K562 (cell line): ENCODE results near the gene NTM. TPM values are rescaled to one million over a fixed set of nuclear protein-coding genes. Genes with fewer than 3 reads are reported as not detected.

Experiments
- ATAC-seq: fragments of 200-7000 bp; cut with Tn5 transposase; 3 replicates; pipeline ENCODE4 v1.9.1; 2020; ENCODE audit warnings: moderate library complexity
- BruUV-seq: library from RNA; stranded (reverse); fragments of 400-500 nt; replicated peaks from 2 replicates; lab custom pipeline; 2021; lab: Mats Ljungman, UMichigan
- CTCF ChIA-PET: fragments of 300-600 bp; formaldehyde crosslinking; extraction: SDS; loops from one replicate; lab custom pipeline; 2021; ENCODE audit warnings: low intra/inter-chr PET ratio; lab: Yijun Ruan, JAX
- POLR2A ChIA-PET: fragments of 300-600, 350-650 bp; sonication (Branson Sonifier 250); formaldehyde crosslinking; extraction: SDS; loops from one replicate; lab custom pipeline; 2021; ENCODE audit warnings: antibody characterized with exemption, inconsistent platforms; lab: Yijun Ruan, JAX
- DNase-seq, 4 experiments: peaks; one replicate each; pipeline versions ENCODE4 v3.0.0 to v3.0.0-alpha.2; 2011 to 2018; ENCODE audit warnings: low spot score in 3 of 4, mixed read lengths in 3 of 4; ENCODE audit errors: extremely low read depth in 1 of 4
- FAIRE-seq: peaks from 2 replicates; lab custom pipeline; 2011; peaks lifted over from hg19 to GRCh38; lab: Jason Lieb, UNC
- H2AFZ ChIP-seq: 2 replicates; pipeline ENCODE4 v1.6.0; 2011; ENCODE audit warnings: low read depth, low read length, control low read depth, inconsistent platforms
- H3K27ac ChIP-seq: fragments of 200-600 bp; 3 replicates; pipeline ENCODE4 v1.8.0; 2011; ENCODE audit warnings: low read depth, mild to moderate bottlenecking, control low read depth, inconsistent platforms, low read length, moderate library complexity, mixed read lengths; ENCODE audit errors: extremely low read depth
- H3K27me3 ChIP-seq, 2 experiments: fragments of 300-600 bp in 1 of 2; 2 replicates in 1 of 2; 3 replicates in 1 of 2; pipeline versions ENCODE4 v1.6.0 to v1.8.0; 2011; ENCODE audit warnings: inconsistent platforms in 2 of 2, low read length in 2 of 2, mild to moderate bottlenecking in 1 of 2, mixed read lengths in 1 of 2, moderate library complexity in 1 of 2; ENCODE audit not compliant: control insufficient read depth in 2 of 2, insufficient read depth in 2 of 2
- H3K36me3 ChIP-seq: fragments of 300-600 bp; 3 replicates; pipeline ENCODE4 v1.8.0; 2011; ENCODE audit warnings: mild to moderate bottlenecking, low read length, inconsistent platforms; ENCODE audit not compliant: control insufficient read depth, insufficient read depth
- H3K4me1 ChIP-seq, 2 experiments: fragments of 200-600 bp in 1 of 2; replicated peaks in 1 of 2; 2 replicates in 1 of 2; 3 replicates in 1 of 2; pipeline versions ENCODE4 v1.5.1 to v1.8.0; 2011; ENCODE audit warnings: inconsistent platforms in 2 of 2, low read length in 2 of 2, mild to moderate bottlenecking in 1 of 2, mixed read lengths in 1 of 2, moderate library complexity in 1 of 2; ENCODE audit not compliant: control insufficient read depth in 2 of 2, insufficient read depth in 2 of 2
- H3K4me2 ChIP-seq: 2 replicates; pipeline ENCODE4 v1.6.1; 2011; ENCODE audit warnings: low read length, control low read depth, inconsistent platforms, mixed read lengths; ENCODE audit not compliant: insufficient read depth
- H3K4me3 ChIP-seq: fragments of 200-600 bp; sonication (generic), shearing (Covaris generic); 2 replicates; pipeline ENCODE4 v1.5.1; 2016; ENCODE audit warnings: control low read depth, inconsistent platforms
- H3K79me2 ChIP-seq: fragments of 200-600 bp; 3 replicates; pipeline ENCODE4 v1.8.0; 2011; ENCODE audit warnings: low read length, inconsistent platforms; ENCODE audit not compliant: control insufficient read depth, insufficient read depth
- H3K9ac ChIP-seq, 2 experiments: 2 replicates each; pipeline versions ENCODE4 v1.6.0 to v1.6.1; 2011; ENCODE audit warnings: low read depth in 2 of 2, low read length in 2 of 2, control low read depth in 1 of 2, inconsistent platforms in 1 of 2, mild to moderate bottlenecking in 1 of 2, mixed read lengths in 1 of 2; ENCODE audit not compliant: insufficient read depth in 1 of 2
- H3K9me1 ChIP-seq: one replicate; pipeline ENCODE4 v1.6.0; 2011; ENCODE audit warnings: inconsistent platforms, mild to moderate bottlenecking, low read length, moderate library complexity; ENCODE audit not compliant: control insufficient read depth, insufficient read depth
- H3K9me3 ChIP-seq: replicated peaks from 2 replicates; pipeline ENCODE4 v1.5.1; 2011; ENCODE audit warnings: low read depth, low read length, inconsistent platforms; ENCODE audit not compliant: control insufficient read depth, insufficient read depth
- H4K20me1 ChIP-seq: replicated peaks from 2 replicates; pipeline ENCODE4 v1.6.1; 2011; ENCODE audit warnings: low read length, inconsistent platforms, mixed read lengths; ENCODE audit not compliant: control insufficient read depth, insufficient read depth
- BACH1 ChIP-seq: fragments of 200-800 bp; sonication (Bioruptor generic); IDR thresholded peaks from 2 replicates; pipeline ENCODE4 v1.6.1; 2016; ENCODE audit warnings: missing genetic modification characterization, missing compliant biosample characterization
- FUS ChIP-seq: fragments of 200-400 bp; formaldehyde crosslinking; optimal IDR thresholded peaks from 2 replicates; pipeline ENCODE3; 2017; ENCODE audit warnings: low read depth, low read length
- MIER1 ChIP-seq: fragments of 450-650 bp; IDR thresholded peaks from 2 replicates; pipeline ENCODE4 v1.6.1; 2016; ENCODE audit warnings: antibody characterized with exemption, mild to moderate bottlenecking, low read depth
- NR2C1 ChIP-seq, 2 experiments: fragments of 450-650 bp; IDR thresholded peaks; 2 replicates each; pipeline ENCODE4 v1.6.1; 2017; ENCODE audit warnings: mild to moderate bottlenecking in 2 of 2, antibody characterized with exemption in 1 of 2, inconsistent platforms in 1 of 2, missing compliant biosample characterization in 1 of 2, missing genetic modification characterization in 1 of 2
- RBM15 ChIP-seq: fragments of 200-400 bp; formaldehyde crosslinking; IDR thresholded peaks from 2 replicates; pipeline ENCODE4 v1.6.1; 2018; ENCODE audit warnings: mild to moderate bottlenecking, low read length, moderate library complexity; ENCODE audit not compliant: insufficient read depth
- SMAD4 ChIP-seq: fragments of 250-450 bp; sonication (Bioruptor Pico); conservative IDR thresholded peaks from 2 replicates; pipeline ENCODE4 v1.8.0; 2021; ENCODE audit warnings: inconsistent platforms, mild to moderate bottlenecking, moderate library complexity
- TBL1XR1 ChIP-seq, 2 experiments: IDR thresholded peaks; 2 replicates each; pipeline ENCODE4 v1.6.1; 2012; ENCODE audit warnings: improper control_type of control experiment in 2 of 2, low read length in 2 of 2, mild to moderate bottlenecking in 1 of 2
- ZNF668 ChIP-seq: fragments of 250-450 bp; sonication (Bioruptor Pico); IDR thresholded peaks from 2 replicates; pipeline ENCODE4 v1.8.0; 2022; ENCODE audit warnings: mild to moderate bottlenecking, inconsistent platforms
- ZNF699 ChIP-seq: fragments of 250-450 bp; sonication (Bioruptor Pico); IDR thresholded peaks from 2 replicates; pipeline ENCODE4 v1.8.0; 2021; ENCODE audit warnings: mild to moderate bottlenecking, moderate library complexity; ENCODE audit not compliant: insufficient replicate concordance
- ZNF77 ChIP-seq: fragments of 250-450 bp; sonication (Bioruptor Pico); IDR thresholded peaks from 2 replicates; pipeline ENCODE4 v1.5.0; 2020
- WGBS: fragments of 100-300 bp; shearing (Covaris generic); methylation state at CpG from one replicate; pipeline ENCODE4 v1.1.6; 2016; ENCODE audit warnings: low coverage, mixed read lengths; ENCODE audit not compliant: insufficient coverage; ENCODE audit errors: missing lambda C conversion rate; 5-methylcytosine and 5-hydroxymethylcytosine counted together
- in situ Hi-C: fragments of 300-500 bp; cut with MboI; formaldehyde crosslinking; loops from 4 replicates; pipeline ENCODE4 v1.15.0; 2018; ENCODE audit warnings: inconsistent platforms, mixed read lengths
- intact Hi-C: fragments of 100-400 bp; cut with micrococcal nuclease; formaldehyde crosslinking; loops from 2 replicates; pipeline ENCODE4 v1.14.2; 2022
- polyA plus RNA-seq, 8 experiments: library from polyadenylated mRNA; depleted of rRNA in 4 of 8; stranded (reverse) in 5 of 8; unstranded in 3 of 8; fragments of >200 nt; fragmentation: Nextera tagmentation in 2 of 8; fragmentation: Illumina TruSeq in 1 of 8; extraction: Ambion mirVana in 2 of 8; extraction: Trizol in 1 of 8; gene quantifications; 2 replicates each; pipeline versions ENCODE4 v1.2.1 to v1.2.3, GENCODE V29; 2011 to 2014; ENCODE audit warnings: inconsistent platforms in 1 of 8, missing spikeins in 1 of 8
- total RNA-seq, 7 experiments: library from RNA; depleted of rRNA in 6 of 7; stranded (reverse); fragments of >200 nt in 6 of 7; fragmentation: Illumina TruSeq in 2 of 7; extraction: Trizol in 2 of 7; gene quantifications; 2 replicates each; pipeline versions ENCODE4 v1.2.1 to v1.2.3, GENCODE V29; 2011 to 2021; ENCODE audit warnings: low replicate concordance in 1 of 7
- TF ChIP-seq, protein P1 (sequence below): sonication (generic); formaldehyde crosslinking; IDR thresholded peaks from 2 replicates; pipeline ENCODE4 v1.8.0; 2022; ENCODE audit warnings: mild to moderate bottlenecking, missing genetic modification reagents
- TF ChIP-seq, protein P2 (sequence below): fragments of 450-650 bp; IDR thresholded peaks from 2 replicates; pipeline ENCODE4 v1.7.0; 2016; ENCODE audit warnings: borderline replicate concordance
- TF ChIP-seq, protein P3 (sequence below): fragments of 450-650 bp; IDR thresholded peaks from 2 replicates; pipeline ENCODE4 v1.6.1; 2018; ENCODE audit warnings: mild to moderate bottlenecking, low read depth; ENCODE audit not compliant: partially characterized antibody
- TF ChIP-seq, protein P4 (sequence below): fragments of 200-800 bp; sonication (Bioruptor generic); IDR thresholded peaks from 2 replicates; pipeline ENCODE4 v1.6.1; 2017; ENCODE audit warnings: missing genetic modification characterization, missing compliant biosample characterization
- TF ChIP-seq, protein P5 (sequence below): fragments of 250-450 bp; sonication (Bioruptor Pico); IDR thresholded peaks from 2 replicates; pipeline ENCODE4 v1.6.1; 2021; ENCODE audit warnings: mild to moderate bottlenecking

Gene NTM
- total and polyA plus RNA-seq, 9 of the 15 experiments (the other 6 are each of a cell fraction or from before 2014, with no cell fraction given): not detected

DNA sequence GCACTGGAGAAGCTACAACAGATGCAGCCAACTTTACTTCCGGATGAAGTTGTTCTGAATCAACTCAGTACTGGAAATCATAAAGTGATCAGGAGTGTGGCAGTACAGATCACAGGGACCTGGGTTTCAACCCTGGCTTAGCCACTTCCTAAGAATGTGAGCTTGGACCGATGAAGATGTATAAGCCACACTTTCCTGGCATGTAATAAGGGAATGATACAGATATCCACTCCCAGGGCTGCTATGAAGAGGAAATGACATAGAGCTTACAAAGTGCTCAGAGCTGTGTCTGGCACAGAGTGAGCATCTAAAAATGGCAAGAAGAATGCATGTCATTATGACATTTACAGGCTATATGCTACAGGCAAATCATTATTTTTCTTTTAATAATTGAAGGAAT is 378.7 kb downstream of the NTM start:
- H3K36me3 ChIP-seq: no peaks in the 10 kb centered on the region
- no peak overlapping the region for H3K9ac ChIP-seq
- no peaks in the 10 kb centered on the region for H3K9me3 ChIP-seq
- ChIA-PET POLR2A (no interaction called here), CTCF (no interaction called here)
- H3K27ac ChIP-seq: no peak overlapping the region
- H3K9me1 ChIP-seq: no peaks in the 10 kb centered on the region
- no peak for ATAC-seq
- intact Hi-C loops: loop anchor here (5.0 kb wide), 2 partner anchors 288 to 1318 kb away; no protein-coding TSS in a partner anchor
- 10% methylated on average over 2 of the region's 2 CpGs for WGBS
- no TSS peak for BruUV-seq
- H3K4me2 ChIP-seq: no peak overlapping the region
- no peaks in the 10 kb centered on the region for H4K20me1 ChIP-seq
- in situ Hi-C loops: no loop called here
- H2AFZ ChIP-seq: no peak overlapping the region
- H3K4me1 ChIP-seq: no peaks in the 10 kb centered on the region
- FAIRE-seq: no peak
- H3K79me2 ChIP-seq: no peaks in the 10 kb centered on the region
- H3K4me3 ChIP-seq: no peak overlapping the region
- DNase-seq: no peak
- H3K27me3 ChIP-seq: no peaks in the 10 kb centered on the region
- no peak for TF ChIP-seq NR2C1 (IDR thresholded peaks at IDR 0.05)
- no peak for TF ChIP-seq NR2C1 (tag; IDR thresholded peaks at IDR 0.05)
- TF ChIP-seq, protein P1, sequence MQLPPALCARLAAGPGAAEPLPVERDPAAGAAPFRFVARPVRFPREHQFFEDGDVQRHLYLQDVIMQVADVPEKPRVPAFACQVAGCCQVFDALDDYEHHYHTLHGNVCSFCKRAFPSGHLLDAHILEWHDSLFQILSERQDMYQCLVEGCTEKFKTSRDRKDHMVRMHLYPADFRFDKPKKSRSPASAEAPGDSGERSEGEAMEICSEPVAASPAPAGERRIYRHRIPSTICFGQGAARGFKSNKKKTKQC (CRISPR knock-in tag): no peak
- TF ChIP-seq, protein P2, sequence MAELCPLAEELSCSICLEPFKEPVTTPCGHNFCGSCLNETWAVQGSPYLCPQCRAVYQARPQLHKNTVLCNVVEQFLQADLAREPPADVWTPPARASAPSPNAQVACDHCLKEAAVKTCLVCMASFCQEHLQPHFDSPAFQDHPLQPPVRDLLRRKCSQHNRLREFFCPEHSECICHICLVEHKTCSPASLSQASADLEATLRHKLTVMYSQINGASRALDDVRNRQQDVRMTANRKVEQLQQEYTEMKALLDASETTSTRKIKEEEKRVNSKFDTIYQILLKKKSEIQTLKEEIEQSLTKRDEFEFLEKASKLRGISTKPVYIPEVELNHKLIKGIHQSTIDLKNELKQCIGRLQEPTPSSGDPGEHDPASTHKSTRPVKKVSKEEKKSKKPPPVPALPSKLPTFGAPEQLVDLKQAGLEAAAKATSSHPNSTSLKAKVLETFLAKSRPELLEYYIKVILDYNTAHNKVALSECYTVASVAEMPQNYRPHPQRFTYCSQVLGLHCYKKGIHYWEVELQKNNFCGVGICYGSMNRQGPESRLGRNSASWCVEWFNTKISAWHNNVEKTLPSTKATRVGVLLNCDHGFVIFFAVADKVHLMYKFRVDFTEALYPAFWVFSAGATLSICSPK: no peak
- TF ChIP-seq, protein P3, sequence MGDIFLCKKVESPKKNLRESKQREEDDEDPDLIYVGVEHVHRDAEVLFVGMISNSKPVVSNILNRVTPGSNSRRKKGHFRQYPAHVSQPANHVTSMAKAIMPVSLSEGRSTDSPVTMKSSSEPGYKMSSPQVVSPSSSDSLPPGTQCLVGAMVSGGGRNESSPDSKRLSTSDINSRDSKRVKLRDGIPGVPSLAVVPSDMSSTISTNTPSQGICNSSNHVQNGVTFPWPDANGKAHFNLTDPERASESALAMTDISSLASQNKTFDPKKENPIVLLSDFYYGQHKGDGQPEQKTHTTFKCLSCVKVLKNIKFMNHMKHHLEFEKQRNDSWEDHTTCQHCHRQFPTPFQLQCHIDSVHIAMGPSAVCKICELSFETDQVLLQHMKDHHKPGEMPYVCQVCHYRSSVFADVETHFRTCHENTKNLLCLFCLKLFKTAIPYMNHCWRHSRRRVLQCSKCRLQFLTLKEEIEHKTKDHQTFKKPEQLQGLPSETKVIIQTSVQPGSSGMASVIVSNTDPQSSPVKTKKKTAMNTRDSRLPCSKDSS: no peak
- TF ChIP-seq, protein P4, sequence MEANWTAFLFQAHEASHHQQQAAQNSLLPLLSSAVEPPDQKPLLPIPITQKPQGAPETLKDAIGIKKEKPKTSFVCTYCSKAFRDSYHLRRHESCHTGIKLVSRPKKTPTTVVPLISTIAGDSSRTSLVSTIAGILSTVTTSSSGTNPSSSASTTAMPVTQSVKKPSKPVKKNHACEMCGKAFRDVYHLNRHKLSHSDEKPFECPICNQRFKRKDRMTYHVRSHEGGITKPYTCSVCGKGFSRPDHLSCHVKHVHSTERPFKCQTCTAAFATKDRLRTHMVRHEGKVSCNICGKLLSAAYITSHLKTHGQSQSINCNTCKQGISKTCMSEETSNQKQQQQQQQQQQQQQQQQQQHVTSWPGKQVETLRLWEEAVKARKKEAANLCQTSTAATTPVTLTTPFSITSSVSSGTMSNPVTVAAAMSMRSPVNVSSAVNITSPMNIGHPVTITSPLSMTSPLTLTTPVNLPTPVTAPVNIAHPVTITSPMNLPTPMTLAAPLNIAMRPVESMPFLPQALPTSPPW: no peak
- TF ChIP-seq, protein P5, sequence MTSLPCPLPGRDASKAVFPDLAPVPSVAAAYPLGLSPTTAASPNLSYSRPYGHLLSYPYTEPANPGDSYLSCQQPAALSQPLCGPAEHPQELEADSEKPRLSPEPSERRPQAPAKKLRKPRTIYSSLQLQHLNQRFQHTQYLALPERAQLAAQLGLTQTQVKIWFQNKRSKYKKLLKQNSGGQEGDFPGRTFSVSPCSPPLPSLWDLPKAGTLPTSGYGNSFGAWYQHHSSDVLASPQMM: no peak
- no peak for TF ChIP-seq ZNF77 (CRISPR knock-in tag)
- TF ChIP-seq ZNF668: no peak
- no peak for TF ChIP-seq SMAD4 (CRISPR knock-in tag)
- no peak for TF ChIP-seq ZNF699 (CRISPR knock-in tag)
- TF ChIP-seq BACH1: no peak
- TF ChIP-seq TBL1XR1 (IDR thresholded peaks at IDR 0.05; ENCODE audit: low read length in 2 of 2): no peak
- no peak for TF ChIP-seq FUS
- no peak for TF ChIP-seq MIER1
- TF ChIP-seq RBM15: no peak
